Hepatocyte (in vitro differentiated cells): ENCODE data around the gene FBXL7.

Experiments used
- EZH2 ChIP-seq: fragments of 200-600 bp; sonication (generic); IDR thresholded peaks from 2 replicates; pipeline ENCODE4 v1.6.1; 2016; ENCODE audit warnings: antibody characterized with exemption, mild to moderate bottlenecking, borderline replicate concordance
- EZH2phosphoT487 ChIP-seq: fragments of 200-600 bp; sonication (generic); IDR thresholded peaks from one replicate; pipeline ENCODE4 v1.6.1; 2018; ENCODE audit warnings: antibody characterized with exemption, mild to moderate bottlenecking, low read depth, moderate library complexity; ENCODE audit not compliant: unreplicated experiment, severe bottlenecking

DNA sequence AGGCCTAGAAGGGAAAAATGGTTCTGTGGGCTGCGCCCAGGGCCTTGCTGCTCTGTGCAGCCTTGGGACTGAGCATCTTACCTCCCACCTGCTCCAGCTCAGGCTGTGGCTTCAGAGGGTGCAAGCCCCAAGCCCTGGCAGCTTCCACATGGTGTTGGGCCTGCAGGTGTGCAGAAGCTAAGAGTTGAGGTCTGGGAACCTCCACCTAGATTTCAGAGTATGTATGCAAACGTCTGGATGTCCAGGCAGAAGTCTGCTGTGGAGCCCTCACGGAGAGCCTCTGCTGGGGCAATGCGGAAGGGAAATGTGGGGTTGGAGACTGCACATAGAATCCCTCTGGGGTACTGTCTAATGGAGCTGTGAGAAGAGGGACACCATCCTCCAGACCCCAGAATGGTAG lies 36.0 kb downstream of the FBXL7 start:
- TF ChIP-seq EZH2, result no peak
- TF ChIP-seq EZH2phosphoT487, result no peak
